ENCODE data around the gene HOXD8. TPM values are rescaled to one million over a fixed set of nuclear protein-coding genes. Genes with fewer than 3 reads are reported as not detected.

Gene HOXD8
- total RNA-seq, 1 donor from 2014 or later, result not detected

DNA sequence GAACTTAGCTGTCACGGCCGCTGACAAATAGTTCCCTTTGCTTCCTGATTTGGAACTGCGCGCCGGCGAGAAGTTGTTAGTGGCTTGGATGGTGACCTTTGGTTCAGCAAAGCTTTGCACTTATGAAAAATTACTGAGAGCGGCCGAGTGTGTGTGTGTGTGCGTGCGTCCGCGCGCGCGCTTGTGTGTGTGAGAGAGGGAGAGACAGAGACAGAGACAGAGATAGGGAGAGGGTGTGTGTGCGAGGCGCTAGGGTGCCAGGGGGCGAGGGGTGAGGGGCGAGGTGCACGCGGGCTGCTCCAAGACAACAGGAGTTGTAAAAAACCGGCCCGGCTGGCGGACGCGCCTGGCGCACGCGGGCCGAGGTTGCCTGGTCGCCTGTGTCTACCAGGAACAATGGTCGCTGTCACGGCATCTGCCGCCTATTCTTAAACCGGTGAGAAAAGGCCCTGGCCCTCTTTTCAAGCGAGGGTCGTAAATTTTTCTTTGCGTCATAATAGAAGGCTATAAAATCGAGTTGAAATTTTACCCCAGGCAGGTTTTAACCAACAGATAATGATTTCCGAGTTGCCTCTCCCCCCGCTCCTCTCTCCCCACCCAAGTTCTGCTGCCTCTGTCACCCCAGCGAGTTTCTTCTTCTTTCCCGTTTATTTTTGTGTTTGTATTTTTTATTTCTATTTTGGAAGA, 28.1 kb downstream of the HOXD8 start:
- H3K9ac ChIP-seq, result no peak overlapping the region

DNA sequence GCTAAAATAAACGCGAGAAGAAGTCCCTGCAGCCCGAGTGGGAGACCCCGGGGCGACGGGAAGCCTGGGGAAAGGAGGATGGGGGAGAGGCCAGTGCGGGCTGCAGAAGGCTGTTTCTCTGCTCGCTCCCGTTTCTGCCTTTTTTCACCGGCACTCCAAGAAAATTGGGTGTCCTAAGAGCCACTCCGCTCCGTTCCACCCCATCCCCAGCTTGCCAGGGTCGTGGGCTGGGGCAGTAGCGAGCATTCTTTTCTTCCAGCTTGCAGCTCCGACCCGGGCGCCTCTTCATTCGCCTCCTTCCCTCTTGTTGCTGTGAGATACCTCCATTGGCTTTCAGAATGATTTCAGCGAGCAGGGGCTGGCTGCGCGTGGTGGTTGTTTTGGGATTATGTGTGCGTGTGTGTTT, 28.7 kb downstream of the HOXD8 start:
- H3K4me3 ChIP-seq, result no peak overlapping the region

More for the DNA sequence above, 28.1 kb downstream of the HOXD8 start:
- no peak overlapping the region for H3K27ac ChIP-seq
- Mint-ChIP-seq H3K27me3 (ENCODE audit: insufficient read depth, low read depth) (peaks cover 94% of the 10 kb centered on the region), H3K4me3 (peak overlapping the region; percentile 2), H3K27ac (no peak overlapping the region), H3K4me1 (peaks cover 9% of the 10 kb centered on the region), H3K9me3 (peaks cover 2% of the 10 kb centered on the region), H3K36me3 (no peaks in the 10 kb centered on the region)
- no peak overlapping the region for H3K4me2 ChIP-seq
- TF ChIP-seq EZH2 (IDR thresholded peaks at IDR 0.05) (peak; percentile 100), EZH2phosphoT487 (IDR thresholded peaks at IDR 0.05) (peak; percentile 99)
- TF ChIP-seq, protein P1, sequence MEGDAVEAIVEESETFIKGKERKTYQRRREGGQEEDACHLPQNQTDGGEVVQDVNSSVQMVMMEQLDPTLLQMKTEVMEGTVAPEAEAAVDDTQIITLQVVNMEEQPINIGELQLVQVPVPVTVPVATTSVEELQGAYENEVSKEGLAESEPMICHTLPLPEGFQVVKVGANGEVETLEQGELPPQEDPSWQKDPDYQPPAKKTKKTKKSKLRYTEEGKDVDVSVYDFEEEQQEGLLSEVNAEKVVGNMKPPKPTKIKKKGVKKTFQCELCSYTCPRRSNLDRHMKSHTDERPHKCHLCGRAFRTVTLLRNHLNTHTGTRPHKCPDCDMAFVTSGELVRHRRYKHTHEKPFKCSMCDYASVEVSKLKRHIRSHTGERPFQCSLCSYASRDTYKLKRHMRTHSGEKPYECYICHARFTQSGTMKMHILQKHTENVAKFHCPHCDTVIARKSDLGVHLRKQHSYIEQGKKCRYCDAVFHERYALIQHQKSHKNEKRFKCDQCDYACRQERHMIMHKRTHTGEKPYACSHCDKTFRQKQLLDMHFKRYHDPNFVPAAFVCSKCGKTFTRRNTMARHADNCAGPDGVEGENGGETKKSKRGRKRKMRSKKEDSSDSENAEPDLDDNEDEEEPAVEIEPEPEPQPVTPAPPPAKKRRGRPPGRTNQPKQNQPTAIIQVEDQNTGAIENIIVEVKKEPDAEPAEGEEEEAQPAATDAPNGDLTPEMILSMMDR (IDR thresholded peaks at IDR 0.05), result no peak
- H3K36me3 ChIP-seq, result no peaks in the 10 kb centered on the region
- H3K79me2 ChIP-seq (ENCODE audit: low read depth), result no peaks in the 10 kb centered on the region
- H3F3A ChIP-seq (ENCODE audit: low read depth), result no peaks in the 10 kb centered on the region
- no peaks in the 10 kb centered on the region for H3K4me1 ChIP-seq
- peaks cover 98% of the 10 kb centered on the region for H4K20me1 ChIP-seq (ENCODE audit: low read depth)
- no peak overlapping the region for H3K4me3 ChIP-seq
- peak; percentile 82 for DNase-seq (ENCODE audit: low spot score)
- H2AFZ ChIP-seq (replicated peaks), result no peak overlapping the region
- H3K9me3 ChIP-seq (ENCODE audit: low read depth), result no peaks in the 10 kb centered on the region
- peaks cover 100% of the 10 kb centered on the region for H3K27me3 ChIP-seq

DNA sequence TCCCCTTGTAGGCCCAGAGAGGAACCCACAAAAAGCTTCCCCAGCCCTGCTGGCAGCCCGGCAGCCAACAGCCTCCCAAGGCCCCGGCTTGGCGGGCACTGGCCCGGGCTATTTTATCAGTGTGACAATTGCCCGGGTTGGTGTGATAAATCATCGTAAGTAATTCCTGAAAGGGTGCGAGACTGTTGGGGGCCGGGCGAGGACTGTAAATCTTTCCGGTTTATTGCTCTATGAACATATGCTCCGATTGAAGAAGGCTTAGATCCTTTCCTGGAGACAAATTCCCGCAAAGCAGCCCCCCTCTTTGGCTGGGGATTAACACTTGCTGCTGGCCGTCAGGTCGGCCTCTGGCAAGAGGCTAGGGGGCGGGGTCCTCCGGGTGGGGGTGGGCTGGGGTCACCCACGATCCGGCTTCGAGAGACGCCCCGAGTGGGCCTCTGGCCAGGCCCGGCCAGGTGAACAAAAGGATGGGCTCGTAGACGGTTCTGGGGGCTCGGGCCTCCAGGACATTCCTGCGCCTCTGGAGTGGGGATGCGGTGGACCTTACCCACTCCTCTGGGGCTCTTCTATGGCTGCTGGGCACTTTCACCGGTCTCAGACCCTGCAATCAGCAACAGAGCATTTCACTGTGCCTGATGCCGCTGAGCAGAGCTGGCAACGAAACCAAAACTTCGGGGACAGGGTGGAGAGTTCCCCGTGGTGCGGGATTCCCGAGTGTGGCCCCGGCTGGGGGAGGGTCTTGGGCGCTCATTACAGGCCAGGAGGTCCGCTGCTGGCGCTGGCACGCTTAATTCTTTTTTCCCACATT, 29.6 kb downstream of the HOXD8 start:
- TF ChIP-seq EZH2 (IDR thresholded peaks at IDR 0.05) (no peak), EZH2phosphoT487 (IDR thresholded peaks at IDR 0.05) (no peak)
- TF ChIP-seq, protein P1 (IDR thresholded peaks at IDR 0.05), result no peak
- Histone ChIP-seq H3K27me3 (peaks cover 100% of the 10 kb centered on the region), H3K4me3 (no peak overlapping the region), H4K20me1 (ENCODE audit: low read depth) (peaks cover 98% of the 10 kb centered on the region), H3K79me2 (ENCODE audit: low read depth) (no peaks in the 10 kb centered on the region), H3K9ac (no peak overlapping the region), H3K36me3 (no peaks in the 10 kb centered on the region), H3K4me1 (no peaks in the 10 kb centered on the region), H3F3A (ENCODE audit: low read depth) (no peaks in the 10 kb centered on the region), H3K9me3 (ENCODE audit: low read depth) (no peaks in the 10 kb centered on the region), H3K27ac (no peak overlapping the region), H3K4me2 (no peak overlapping the region), H2AFZ (replicated peaks) (no peak overlapping the region)
- no peaks in the 10 kb centered on the region for H3K36me3 Mint-ChIP-seq
- H3K4me1 Mint-ChIP-seq, result peaks cover 9% of the 10 kb centered on the region
- H3K27ac Mint-ChIP-seq, result no peak overlapping the region
- H3K4me3 Mint-ChIP-seq, result no peak overlapping the region
- peaks cover 9% of the 10 kb centered on the region for H3K9me3 Mint-ChIP-seq
- H3K27me3 Mint-ChIP-seq (ENCODE audit: insufficient read depth, low read depth), result peaks cover 91% of the 10 kb centered on the region
- peak; percentile 40 for DNase-seq (ENCODE audit: low spot score)

More for the DNA sequence above, 28.7 kb downstream of the HOXD8 start:
- Mint-ChIP-seq H3K4me1 (peaks cover 9% of the 10 kb centered on the region), H3K36me3 (no peaks in the 10 kb centered on the region), H3K27ac (no peak overlapping the region), H3K27me3 (ENCODE audit: insufficient read depth, low read depth) (peaks cover 91% of the 10 kb centered on the region), H3K4me3 (no peak overlapping the region), H3K9me3 (peaks cover 2% of the 10 kb centered on the region)
- no peaks in the 10 kb centered on the region for H3K4me1 ChIP-seq
- H3K79me2 ChIP-seq (ENCODE audit: low read depth), result no peaks in the 10 kb centered on the region
- DNase-seq (ENCODE audit: low spot score), result no peak
- TF ChIP-seq EZH2 (IDR thresholded peaks at IDR 0.05), result no peak
- TF ChIP-seq, protein P1 (IDR thresholded peaks at IDR 0.05), result no peak
- TF ChIP-seq EZH2phosphoT487 (IDR thresholded peaks at IDR 0.05), result no peak
- H3K27ac ChIP-seq, result no peak overlapping the region
- no peaks in the 10 kb centered on the region for H3K36me3 ChIP-seq
- H3K27me3 ChIP-seq, result peaks cover 100% of the 10 kb centered on the region
- no peak overlapping the region for H3K4me2 ChIP-seq
- H2AFZ ChIP-seq (replicated peaks), result no peak overlapping the region
- H4K20me1 ChIP-seq (ENCODE audit: low read depth), result peaks cover 98% of the 10 kb centered on the region
- no peaks in the 10 kb centered on the region for H3F3A ChIP-seq (ENCODE audit: low read depth)
- H3K9ac ChIP-seq, result no peak overlapping the region
- H3K9me3 ChIP-seq (ENCODE audit: low read depth), result no peaks in the 10 kb centered on the region

All from neural progenitor cell (in vitro differentiated cells).